ENCODE data around the gene LANCL2.
"Not testable (repeated sequence)": the region's sequence is repeated elsewhere in the genome, so short reads cannot be mapped to it uniquely, and the experiment has no call there.

The LANCL2 gene

DNA sequence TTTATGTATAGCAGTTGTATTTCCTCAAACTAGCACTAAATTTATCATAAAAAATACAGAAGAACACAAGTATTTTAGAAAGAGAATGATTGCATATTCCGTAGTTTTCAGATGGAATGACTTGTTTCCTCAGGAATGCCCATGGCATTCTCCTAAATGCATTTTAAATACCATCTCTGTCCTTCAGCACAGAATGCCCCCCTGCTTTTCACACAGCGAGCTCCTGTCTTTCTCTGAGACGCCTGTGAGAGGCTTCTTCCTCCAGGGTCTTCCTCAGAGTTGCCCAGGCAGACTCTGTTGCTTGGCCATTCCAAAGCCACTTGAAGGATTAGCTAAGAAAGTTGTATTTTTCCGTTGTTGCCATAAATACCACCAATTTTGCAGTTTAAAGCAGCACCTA is 10.1 kb downstream of the LANCL2 start:
- H3K27me3 Mint-ChIP-seq = no peaks in the 10 kb centered on the region
- H3K9me3 Mint-ChIP-seq = no peaks in the 10 kb centered on the region
- H3K4me1 Mint-ChIP-seq = peaks cover 7% of the 10 kb centered on the region
- no peaks in the 10 kb centered on the region for H3K36me3 Mint-ChIP-seq
- no peak overlapping the region for H3K27ac Mint-ChIP-seq
- H3K4me3 Mint-ChIP-seq = no peak overlapping the region
- ATAC-seq = no peak

GRCh38 chr7:55377162-55377817 is 12.2 kb downstream of the LANCL2 start:
- H3K27ac Mint-ChIP-seq = no peak overlapping the region

GRCh38 chr7:55379285-55379684 is 14.1 kb downstream of the LANCL2 start:
- Mint-ChIP-seq H3K36me3 (peaks cover 18% of the 10 kb centered on the region), H3K27ac (no peak overlapping the region), H3K4me3 (no peak overlapping the region), H3K4me1 (peaks cover 2% of the 10 kb centered on the region), H3K27me3 (no peaks in the 10 kb centered on the region), H3K9me3 (peaks cover 2% of the 10 kb centered on the region)
- ATAC-seq = no peak

More at GRCh38 chr7:55377162-55377817, 12.2 kb downstream of the LANCL2 start:
- Mint-ChIP-seq H3K4me1 (peaks cover 5% of the 10 kb centered on the region), H3K9me3 (no peaks in the 10 kb centered on the region), H3K4me3 (no peak overlapping the region), H3K36me3 (peaks cover 11% of the 10 kb centered on the region), H3K27me3 (no peaks in the 10 kb centered on the region)
- no peak for ATAC-seq

DNA sequence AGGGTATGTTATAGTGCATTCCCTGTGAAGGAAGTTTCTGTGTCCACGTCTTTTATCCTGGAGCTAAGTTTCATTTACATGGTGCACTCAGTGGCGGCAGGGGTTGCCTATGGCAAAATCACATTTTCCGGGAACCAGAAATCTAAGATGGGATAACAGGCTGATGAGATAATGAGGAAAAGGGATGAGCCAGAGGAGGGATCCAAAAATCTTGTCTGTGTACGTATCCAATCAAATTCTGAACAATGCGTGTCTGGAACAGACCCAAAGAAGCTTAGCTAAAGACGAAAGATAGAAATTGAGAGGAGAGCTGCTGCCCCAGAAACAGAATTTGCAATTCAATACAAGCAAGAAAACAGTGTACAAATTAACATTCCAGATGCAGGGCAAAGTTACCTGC is 16.1 kb downstream of the LANCL2 start:
- no peaks in the 10 kb centered on the region for H3K27me3 Mint-ChIP-seq
- no peak overlapping the region for H3K27ac Mint-ChIP-seq
- ATAC-seq = no peak
- no peak overlapping the region for H3K4me3 Mint-ChIP-seq
- H3K36me3 Mint-ChIP-seq = peaks cover 34% of the 10 kb centered on the region
- H3K4me1 Mint-ChIP-seq = no peaks in the 10 kb centered on the region
- H3K9me3 Mint-ChIP-seq = peaks cover 11% of the 10 kb centered on the region

GRCh38 chr7:55381696-55382095 is 16.6 kb downstream of the LANCL2 start:
- Mint-ChIP-seq H3K27me3 (no peaks in the 10 kb centered on the region), H3K36me3 (peaks cover 40% of the 10 kb centered on the region), H3K4me1 (no peaks in the 10 kb centered on the region), H3K9me3 (peaks cover 15% of the 10 kb centered on the region), H3K4me3 (no peak overlapping the region), H3K27ac (no peak overlapping the region)
- ATAC-seq = no peak

GRCh38 chr7:55382251-55382650 is 17.1 kb downstream of the LANCL2 start:
- peaks cover 21% of the 10 kb centered on the region for H3K9me3 Mint-ChIP-seq
- no peaks in the 10 kb centered on the region for H3K27me3 Mint-ChIP-seq
- no peak overlapping the region for H3K27ac Mint-ChIP-seq
- no peak for ATAC-seq
- no peak overlapping the region for H3K4me3 Mint-ChIP-seq
- H3K36me3 Mint-ChIP-seq = peaks cover 45% of the 10 kb centered on the region
- no peaks in the 10 kb centered on the region for H3K4me1 Mint-ChIP-seq

DNA sequence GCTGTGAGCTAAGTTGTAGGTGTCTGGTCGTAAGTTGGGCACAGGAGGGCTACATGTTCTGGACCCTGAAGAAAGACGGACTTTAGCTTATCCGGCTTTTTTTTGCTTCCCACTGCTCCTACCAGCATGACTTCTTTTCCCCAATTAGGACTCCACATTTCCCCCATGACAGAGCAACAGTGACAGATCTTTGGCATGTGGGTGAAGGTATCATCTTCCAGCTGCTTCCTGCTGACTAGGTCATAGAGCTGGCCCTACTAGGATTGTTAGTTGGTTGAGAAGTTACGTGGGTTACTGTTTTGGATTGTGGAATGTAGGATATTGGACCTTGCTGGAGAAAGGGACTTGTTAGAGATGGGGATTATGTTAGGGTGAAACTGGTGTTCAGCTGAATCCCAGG is 21.4 kb downstream of the LANCL2 start:
- no peak for ATAC-seq
- no peak overlapping the region for H3K4me3 Mint-ChIP-seq
- no peaks in the 10 kb centered on the region for H3K4me1 Mint-ChIP-seq
- H3K9me3 Mint-ChIP-seq = peaks cover 27% of the 10 kb centered on the region
- H3K27ac Mint-ChIP-seq = no peak overlapping the region
- H3K36me3 Mint-ChIP-seq = peaks cover 63% of the 10 kb centered on the region
- H3K27me3 Mint-ChIP-seq = no peaks in the 10 kb centered on the region

- Mint-ChIP-seq H3K4me1 (no peaks in the 10 kb centered on the region), H3K4me3 (no peak overlapping the region), H3K27ac (no peak overlapping the region), H3K36me3 (peaks cover 62% of the 10 kb centered on the region), H3K27me3 (no peaks in the 10 kb centered on the region), H3K9me3 (peaks cover 27% of the 10 kb centered on the region)
- ATAC-seq = no peak
These were observed 22.2 kb downstream of the LANCL2 start for GRCh38 chr7:55387062-55387965.

DNA sequence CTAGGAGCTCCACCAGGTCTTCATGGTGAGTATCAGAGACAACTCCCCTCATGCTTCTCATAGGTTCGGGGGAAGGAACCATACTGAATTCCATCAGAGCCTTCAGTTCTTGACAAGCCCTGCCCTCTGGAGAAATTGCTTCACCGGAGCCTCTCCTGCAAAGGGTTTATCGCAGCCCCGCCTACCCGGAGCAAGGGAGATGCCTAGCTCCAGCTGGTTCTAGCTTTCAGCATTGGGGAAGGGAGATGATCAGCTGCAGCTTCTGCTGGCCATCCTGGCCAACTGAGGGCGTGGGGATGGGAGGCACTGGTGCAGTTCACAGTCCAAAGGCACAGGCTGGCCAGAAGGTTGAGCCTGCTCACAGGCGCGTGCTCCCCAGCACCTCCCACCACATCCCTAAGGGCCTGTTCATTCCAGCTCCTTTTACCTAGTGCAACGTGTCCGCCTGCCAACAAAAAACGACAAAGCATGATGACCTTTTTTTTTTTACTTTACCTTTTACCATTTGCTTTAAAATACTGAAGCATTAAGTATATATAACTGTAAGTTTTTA is 31.2 kb downstream of the LANCL2 start:
- Mint-ChIP-seq H3K4me3 (no peak overlapping the region), H3K4me1 (no peaks in the 10 kb centered on the region), H3K27me3 (no peaks in the 10 kb centered on the region), H3K36me3 (peaks cover 27% of the 10 kb centered on the region), H3K9me3 (no peaks in the 10 kb centered on the region), H3K27ac (no peak overlapping the region)
- peak; percentile 31 for ATAC-seq

GRCh38 chr7:55397617-55398016 is 32.5 kb downstream of the LANCL2 start:
- Mint-ChIP-seq H3K27ac (no peak overlapping the region), H3K4me3 (no peak overlapping the region), H3K27me3 (no peaks in the 10 kb centered on the region), H3K4me1 (no peaks in the 10 kb centered on the region), H3K9me3 (no peaks in the 10 kb centered on the region), H3K36me3 (peaks cover 22% of the 10 kb centered on the region)
- no peak for ATAC-seq

GRCh38 chr7:55400191-55400590 is 35.1 kb downstream of the LANCL2 start:
- peaks cover 36% of the 10 kb centered on the region for H3K36me3 Mint-ChIP-seq

GRCh38 chr7:55402506-55402905 is 37.4 kb downstream of the LANCL2 start:
- peaks cover 48% of the 10 kb centered on the region for H3K36me3 Mint-ChIP-seq
- H3K27me3 Mint-ChIP-seq, H3K27ac Mint-ChIP-seq, ATAC-seq, H3K4me3 Mint-ChIP-seq, H3K4me1 Mint-ChIP-seq, H3K9me3 Mint-ChIP-seq: not testable (repeated sequence)

More at GRCh38 chr7:55400191-55400590, 35.1 kb downstream of the LANCL2 start:
- H3K27ac Mint-ChIP-seq = no peak overlapping the region
- H3K27me3 Mint-ChIP-seq = no peaks in the 10 kb centered on the region
- no peak overlapping the region for H3K4me3 Mint-ChIP-seq
- no peaks in the 10 kb centered on the region for H3K4me1 Mint-ChIP-seq
- no peak for ATAC-seq
- no peaks in the 10 kb centered on the region for H3K9me3 Mint-ChIP-seq

DNA sequence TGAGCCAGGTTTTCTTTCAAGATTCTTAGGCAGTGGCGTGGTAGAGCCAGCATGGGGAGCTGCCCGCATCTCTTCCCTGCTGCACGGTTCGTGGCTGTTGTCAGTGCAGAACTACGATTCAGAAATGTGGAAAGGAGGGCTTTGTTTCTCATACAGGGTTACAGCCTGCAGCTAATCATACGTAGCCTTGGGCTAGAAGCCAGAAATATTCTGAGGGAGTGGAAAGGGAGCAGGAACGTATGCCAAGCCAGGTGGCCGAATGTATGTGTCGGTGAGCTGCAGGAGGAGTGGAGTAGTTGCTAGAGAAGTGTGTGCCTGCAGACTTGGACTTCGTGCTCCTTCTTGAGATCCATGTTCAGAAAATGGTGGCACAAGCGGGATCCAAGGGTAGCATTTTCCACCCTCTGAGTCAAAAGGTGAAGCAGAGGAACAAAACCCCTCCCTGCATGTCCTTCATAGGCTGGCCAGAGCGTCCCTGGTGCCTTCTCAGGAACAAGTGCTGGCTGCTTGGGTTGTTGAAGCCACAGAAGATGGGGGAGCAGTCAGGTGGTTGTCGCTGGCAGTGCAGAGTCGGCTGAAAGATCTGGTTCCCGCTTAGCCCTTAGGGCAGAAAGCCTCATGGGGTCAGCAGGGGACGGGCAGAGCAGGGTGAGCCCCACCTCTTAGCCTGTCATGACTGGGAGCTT is 40.9 kb downstream of the LANCL2 start:
- no peak overlapping the region for H3K27ac Mint-ChIP-seq
- no peaks in the 10 kb centered on the region for H3K27me3 Mint-ChIP-seq
- no peak overlapping the region for H3K4me3 Mint-ChIP-seq
- H3K36me3 Mint-ChIP-seq = peaks cover 42% of the 10 kb centered on the region
- peaks cover 7% of the 10 kb centered on the region for H3K4me1 Mint-ChIP-seq
- ATAC-seq = no peak
- no peaks in the 10 kb centered on the region for H3K9me3 Mint-ChIP-seq

- no peaks in the 10 kb centered on the region for H3K9me3 Mint-ChIP-seq
- no peak for ATAC-seq
- peaks cover 7% of the 10 kb centered on the region for H3K4me1 Mint-ChIP-seq
- H3K27ac Mint-ChIP-seq = no peak overlapping the region
- no peaks in the 10 kb centered on the region for H3K27me3 Mint-ChIP-seq
- no peak overlapping the region for H3K4me3 Mint-ChIP-seq
- peaks cover 28% of the 10 kb centered on the region for H3K36me3 Mint-ChIP-seq
These were observed 44.5 kb downstream of the LANCL2 start for GRCh38 chr7:55409482-55410225.

Measured in stimulated activated memory B cell treated with anti-CD40 and anti-IgM and Interleukin-4, amounts not matched to agents 10 μg/mL and 1 μg/mL and 100 μg/mL, for 72 hours (primary cell).